Osteocyte (in vitro differentiated cells): ENCODE data around the gene CHRM2. TPM values are rescaled to one million over a fixed set of nuclear protein-coding genes. Genes with fewer than 3 reads are reported as not detected.

ENCODE experiments used
- DNase-seq: peaks from one replicate; pipeline ENCODE4 v3.0.0; 2021; ENCODE audit warnings: mixed read lengths; ENCODE audit not compliant: unreplicated experiment; ENCODE audit errors: extremely low spot score
- H3K27ac Mint-ChIP-seq: one replicate; pipeline ENCODE4 v1.8.0; 2021; ENCODE audit warnings: mild to moderate bottlenecking, mixed read lengths; ENCODE audit not compliant: unreplicated experiment
- H3K27me3 Mint-ChIP-seq: one replicate; pipeline ENCODE4 v1.8.0; 2021; ENCODE audit warnings: mixed read lengths; ENCODE audit not compliant: unreplicated experiment
- H3K36me3 Mint-ChIP-seq: one replicate; pipeline ENCODE4 v1.8.0; 2021; ENCODE audit warnings: mixed read lengths; ENCODE audit not compliant: unreplicated experiment
- H3K4me1 Mint-ChIP-seq: one replicate; pipeline ENCODE4 v1.8.0; 2021; ENCODE audit warnings: mixed read lengths; ENCODE audit not compliant: unreplicated experiment
- H3K4me3 Mint-ChIP-seq: one replicate; pipeline ENCODE4 v1.8.0; 2021; ENCODE audit warnings: mild to moderate bottlenecking, moderate library complexity, mixed read lengths; ENCODE audit not compliant: unreplicated experiment
- H3K9me3 Mint-ChIP-seq: one replicate; pipeline ENCODE4 v1.8.0; 2021; ENCODE audit warnings: mixed read lengths; ENCODE audit not compliant: unreplicated experiment
- CTCF ChIP-seq: fragments of 200-600 bp; sonication (generic); IDR thresholded peaks from 2 replicates; pipeline ENCODE4 v1.5.0; 2021; ENCODE audit warnings: antibody characterized with exemption, mild to moderate bottlenecking, moderate library complexity
- total RNA-seq: library from RNA; stranded (reverse); gene quantifications from 2 replicates; pipeline ENCODE4 v1.2.1, GENCODE V29; 2021

Gene CHRM2
- total RNA-seq, 1 donor from 2014 or later, result 30.0 TPM

- H3K27me3 Mint-ChIP-seq, result no peaks in the 10 kb centered on the region
- H3K4me3 Mint-ChIP-seq, result no peak overlapping the region
These were observed 71.7 kb downstream of the CHRM2 start for GRCh38 chr7:136940122-136940521.

GRCh38 chr7:136940917-136941316 lies 72.5 kb downstream of the CHRM2 start:
- peaks cover 20% of the 10 kb centered on the region for H3K4me1 Mint-ChIP-seq
- peaks cover 5% of the 10 kb centered on the region for H3K36me3 Mint-ChIP-seq
- TF ChIP-seq CTCF, result no peak
- H3K4me3 Mint-ChIP-seq, result no peak overlapping the region
- no peak for DNase-seq
- H3K9me3 Mint-ChIP-seq, result peaks cover 7% of the 10 kb centered on the region
- no peaks in the 10 kb centered on the region for H3K27me3 Mint-ChIP-seq
- H3K27ac Mint-ChIP-seq, result no peak overlapping the region

More at GRCh38 chr7:136940122-136940521, 71.7 kb downstream of the CHRM2 start:
- no peak for TF ChIP-seq CTCF
- peaks cover 2% of the 10 kb centered on the region for H3K9me3 Mint-ChIP-seq
- peaks cover 5% of the 10 kb centered on the region for H3K36me3 Mint-ChIP-seq
- no peak overlapping the region for H3K27ac Mint-ChIP-seq
- peaks cover 19% of the 10 kb centered on the region for H3K4me1 Mint-ChIP-seq
- DNase-seq, result no peak

- Mint-ChIP-seq H3K27me3 (no peaks in the 10 kb centered on the region), H3K36me3 (peaks cover 5% of the 10 kb centered on the region), H3K9me3 (peaks cover 7% of the 10 kb centered on the region), H3K27ac (peak overlapping the region; percentile 2), H3K4me1 (peaks cover 23% of the 10 kb centered on the region), H3K4me3 (no peak overlapping the region)
- no peak for TF ChIP-seq CTCF
- DNase-seq, result no peak
These were observed 73.4 kb downstream of the CHRM2 start for GRCh38 chr7:136941816-136942215.

- Mint-ChIP-seq H3K4me3 (no peak overlapping the region), H3K27me3 (no peaks in the 10 kb centered on the region), H3K27ac (peak overlapping the region; percentile 2), H3K36me3 (peaks cover 5% of the 10 kb centered on the region), H3K4me1 (peaks cover 28% of the 10 kb centered on the region), H3K9me3 (peaks cover 7% of the 10 kb centered on the region)
- no peak for DNase-seq
- TF ChIP-seq CTCF, result no peak
These were observed 73.9 kb downstream of the CHRM2 start for GRCh38 chr7:136942401-136942800.

GRCh38 chr7:136942994-136943393 lies 74.5 kb downstream of the CHRM2 start:
- peaks cover 33% of the 10 kb centered on the region for H3K4me1 Mint-ChIP-seq
- H3K36me3 Mint-ChIP-seq, result peaks cover 9% of the 10 kb centered on the region
- H3K27me3 Mint-ChIP-seq, result no peaks in the 10 kb centered on the region
- no peak for DNase-seq
- H3K9me3 Mint-ChIP-seq, result peaks cover 11% of the 10 kb centered on the region
- H3K4me3 Mint-ChIP-seq, result no peak overlapping the region
- peak overlapping the region; percentile 29 for H3K27ac Mint-ChIP-seq
- TF ChIP-seq CTCF, result no peak
